ENCODE results near the gene UIMC1. TPM values are rescaled to one million over a fixed set of nuclear protein-coding genes. Genes with fewer than 3 reads are reported as not detected.

Gene UIMC1
- total RNA-seq, 4 donors from 2014 or later: 10.4 to 24.3 (median 20.2) TPM

DNA sequence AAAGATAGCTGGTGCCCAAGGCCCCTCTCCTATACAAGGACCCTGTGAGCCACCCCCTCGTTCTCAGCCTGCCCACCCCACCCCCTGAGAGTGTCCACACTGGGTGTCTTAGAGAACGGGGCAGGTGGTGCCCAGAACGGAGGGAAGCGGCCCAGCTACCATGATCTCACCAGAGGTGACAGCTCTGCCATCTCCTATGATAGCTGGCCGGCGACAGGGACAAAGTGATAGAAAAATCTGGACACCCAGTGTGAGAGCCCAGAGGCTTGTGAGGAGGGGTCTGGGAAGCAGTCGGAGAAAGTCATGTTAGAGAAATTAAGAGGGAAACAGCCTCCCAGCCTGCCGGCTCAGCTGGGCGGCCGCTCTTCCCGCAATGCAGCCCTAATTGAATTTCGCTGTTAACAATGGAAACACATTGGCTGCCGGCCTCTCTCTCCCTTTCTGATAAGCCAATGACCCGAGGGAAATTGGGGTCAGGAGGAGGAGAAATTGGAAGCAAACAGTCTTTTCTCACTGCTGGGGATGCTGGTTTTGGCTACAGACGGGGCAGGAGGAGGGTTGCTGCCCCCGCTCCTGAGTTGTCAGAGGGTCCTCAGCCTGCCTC, 139.8 kb downstream of the UIMC1 start:
- Histone ChIP-seq H3K27ac (no peak overlapping the region), H3K4me3 (no peak overlapping the region), H3K4me1 (no peaks in the 10 kb centered on the region), H3K36me3 (no peaks in the 10 kb centered on the region), H3K9me3 (no peaks in the 10 kb centered on the region), H3K27me3 (peaks cover 12 to 38% (median 36%) of the 10 kb centered on the region in 3 donors)
- ATAC-seq (no peak), DNase-seq (no peak)
- TF ChIP-seq, protein P1, sequence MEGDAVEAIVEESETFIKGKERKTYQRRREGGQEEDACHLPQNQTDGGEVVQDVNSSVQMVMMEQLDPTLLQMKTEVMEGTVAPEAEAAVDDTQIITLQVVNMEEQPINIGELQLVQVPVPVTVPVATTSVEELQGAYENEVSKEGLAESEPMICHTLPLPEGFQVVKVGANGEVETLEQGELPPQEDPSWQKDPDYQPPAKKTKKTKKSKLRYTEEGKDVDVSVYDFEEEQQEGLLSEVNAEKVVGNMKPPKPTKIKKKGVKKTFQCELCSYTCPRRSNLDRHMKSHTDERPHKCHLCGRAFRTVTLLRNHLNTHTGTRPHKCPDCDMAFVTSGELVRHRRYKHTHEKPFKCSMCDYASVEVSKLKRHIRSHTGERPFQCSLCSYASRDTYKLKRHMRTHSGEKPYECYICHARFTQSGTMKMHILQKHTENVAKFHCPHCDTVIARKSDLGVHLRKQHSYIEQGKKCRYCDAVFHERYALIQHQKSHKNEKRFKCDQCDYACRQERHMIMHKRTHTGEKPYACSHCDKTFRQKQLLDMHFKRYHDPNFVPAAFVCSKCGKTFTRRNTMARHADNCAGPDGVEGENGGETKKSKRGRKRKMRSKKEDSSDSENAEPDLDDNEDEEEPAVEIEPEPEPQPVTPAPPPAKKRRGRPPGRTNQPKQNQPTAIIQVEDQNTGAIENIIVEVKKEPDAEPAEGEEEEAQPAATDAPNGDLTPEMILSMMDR (IDR thresholded peaks at IDR 0.05 in 4 of 5, conservative IDR thresholded peaks at IDR 0.05 in 1 of 5): no peak
- no peak for TF ChIP-seq POLR2A (IDR thresholded peaks at IDR 0.05)
- in situ Hi-C loops (cut with MboI; ENCODE audit: low sequenced_read_pairs in 4 of 4): no loop called here
- intact Hi-C loops (cut with DNase I; ENCODE audit: low total_unique reads): no loop called here

DNA sequence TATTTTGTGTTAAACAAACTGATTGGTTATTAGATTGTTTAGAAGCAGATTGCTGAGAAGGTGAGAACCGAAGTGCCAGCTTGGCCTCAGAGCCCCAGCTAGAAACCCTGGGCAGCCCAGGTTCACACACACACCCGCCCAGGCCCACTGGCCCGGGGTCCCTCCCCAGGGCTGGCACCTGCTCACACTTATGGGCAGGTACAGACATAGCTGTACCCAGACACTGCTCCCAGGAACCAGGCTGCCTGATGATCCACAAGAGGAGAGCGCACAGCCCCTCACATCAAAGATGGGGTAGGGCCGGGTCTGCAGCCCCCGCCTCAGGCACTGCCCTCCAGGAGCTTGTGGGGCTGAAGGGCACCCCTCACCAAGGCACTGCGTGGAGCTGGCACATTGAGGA, 140.6 kb downstream of the UIMC1 start:
- in situ Hi-C loops (cut with MboI; ENCODE audit: low sequenced_read_pairs in 4 of 4): no loop called here

DNA sequence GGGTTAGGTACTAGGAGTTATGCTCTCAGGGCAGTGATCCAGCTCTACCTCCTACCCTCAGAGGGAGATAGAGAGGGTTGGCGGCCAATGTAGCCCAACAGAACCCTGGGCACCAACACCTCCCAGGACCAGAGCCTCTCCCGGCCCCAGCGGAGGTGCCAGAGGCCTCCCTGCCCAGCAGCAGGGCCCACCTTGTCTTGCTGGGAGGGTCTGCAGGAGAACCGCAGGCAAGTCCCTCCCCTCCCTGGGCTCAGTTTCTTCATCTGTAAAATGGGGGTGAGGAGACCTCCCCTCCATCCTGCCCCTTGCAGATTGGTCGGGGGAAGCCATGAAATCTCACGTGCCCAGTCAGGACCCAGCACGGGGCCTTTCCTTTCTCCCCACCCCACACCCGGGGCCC, 141.8 kb downstream of the UIMC1 start:
- in situ Hi-C loops (cut with MboI; ENCODE audit: low sequenced_read_pairs in 4 of 4): no loop called here

More for the DNA sequence above, 140.6 kb downstream of the UIMC1 start:
- no peaks in the 10 kb centered on the region for H3K4me1 ChIP-seq
- DNase-seq (no peak), ATAC-seq (no peak)
- H3K9me3 ChIP-seq: no peaks in the 10 kb centered on the region
- no peak overlapping the region for H3K27ac ChIP-seq
- no peaks in the 10 kb centered on the region for H3K36me3 ChIP-seq
- intact Hi-C loops (cut with DNase I; ENCODE audit: low total_unique reads): no loop called here
- no peak overlapping the region for H3K4me3 ChIP-seq
- peaks cover 12 to 40% (median 39%) of the 10 kb centered on the region in 3 donors for H3K27me3 ChIP-seq
- no peak for TF ChIP-seq POLR2A (IDR thresholded peaks at IDR 0.05)
- TF ChIP-seq, protein P1 (IDR thresholded peaks at IDR 0.05 in 4 of 5, conservative IDR thresholded peaks at IDR 0.05 in 1 of 5): no peak

DNA sequence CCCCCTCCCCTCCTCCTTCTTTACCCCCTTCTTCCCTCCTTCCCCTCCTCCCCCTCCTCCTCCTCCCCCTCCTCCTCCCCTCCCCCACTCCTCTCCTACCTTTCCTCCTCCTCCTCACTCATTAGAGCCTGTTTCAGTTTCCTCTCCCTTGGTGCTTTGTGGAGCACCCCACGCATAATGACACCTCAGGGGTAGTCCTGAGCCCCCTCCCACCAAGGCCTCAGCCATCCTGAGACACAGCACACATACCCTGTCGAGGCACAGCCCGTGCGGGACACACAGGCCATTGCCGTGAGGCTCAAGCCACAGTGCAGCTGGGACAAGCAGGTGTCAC, 142.8 kb downstream of the UIMC1 start:
- Histone ChIP-seq H3K36me3 (no peaks in the 10 kb centered on the region), H3K9me3 (no peaks in the 10 kb centered on the region), H3K27ac (no peak overlapping the region), H3K4me1 (no peaks in the 10 kb centered on the region), H3K27me3 (peaks cover 12 to 42% (median 36%) of the 10 kb centered on the region in 3 donors), H3K4me3 (no peak overlapping the region)
- ATAC-seq (no peak), DNase-seq (no peak)
- no peak for TF ChIP-seq POLR2A (IDR thresholded peaks at IDR 0.05)
- TF ChIP-seq, protein P1 (IDR thresholded peaks at IDR 0.05 in 4 of 5, conservative IDR thresholded peaks at IDR 0.05 in 1 of 5): no peak
- intact Hi-C loops (cut with DNase I; ENCODE audit: low total_unique reads) (no loop called here), in situ Hi-C loops (cut with MboI; ENCODE audit: low sequenced_read_pairs in 4 of 4) (no loop called here)

More for the DNA sequence above, 141.8 kb downstream of the UIMC1 start:
- no peak for DNase-seq
- no peak overlapping the region for H3K27ac ChIP-seq
- TF ChIP-seq, protein P1 (IDR thresholded peaks at IDR 0.05 in 4 of 5, conservative IDR thresholded peaks at IDR 0.05 in 1 of 5): no peak
- no peak for TF ChIP-seq POLR2A (IDR thresholded peaks at IDR 0.05)
- no peak for ATAC-seq
- no peaks in the 10 kb centered on the region for H3K4me1 ChIP-seq
- H3K9me3 ChIP-seq: no peaks in the 10 kb centered on the region
- H3K4me3 ChIP-seq: no peak overlapping the region
- peaks cover 12 to 42% (median 39%) of the 10 kb centered on the region in 3 donors for H3K27me3 ChIP-seq
- H3K36me3 ChIP-seq: no peaks in the 10 kb centered on the region
- intact Hi-C loops (cut with DNase I; ENCODE audit: low total_unique reads): no loop called here

All from gastrocnemius medialis (tissue), 4 donors.